Measurements from ENCODE around the gene EGFL8.

Gene EGFL8

GRCh38 chr6:32123681-32124080, 40.7 kb upstream of the EGFL8 start:
- no peak for TF ChIP-seq CTCF (IDR thresholded peaks at IDR 0.05)

DNA sequence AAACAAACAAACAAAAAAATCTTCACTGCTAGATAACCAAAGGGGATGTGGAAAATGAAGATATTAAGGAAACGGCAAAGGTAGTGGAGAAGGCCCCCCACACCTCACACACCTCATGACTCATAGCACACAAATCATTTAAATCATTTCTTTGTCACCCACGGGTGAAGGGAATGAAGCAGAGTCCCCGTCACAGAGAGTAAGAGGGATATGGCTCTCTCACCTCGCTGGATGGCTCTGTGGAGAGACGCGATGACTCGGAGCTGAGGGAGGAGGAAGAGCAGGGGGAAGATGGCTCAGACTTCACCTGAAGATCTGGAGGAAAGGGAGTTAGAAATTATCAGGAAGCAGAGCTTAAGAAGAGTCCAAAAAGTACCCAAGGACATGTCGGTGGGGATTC, 37.5 kb upstream of the EGFL8 start:
- no peak for TF ChIP-seq CTCF (IDR thresholded peaks at IDR 0.05)

DNA sequence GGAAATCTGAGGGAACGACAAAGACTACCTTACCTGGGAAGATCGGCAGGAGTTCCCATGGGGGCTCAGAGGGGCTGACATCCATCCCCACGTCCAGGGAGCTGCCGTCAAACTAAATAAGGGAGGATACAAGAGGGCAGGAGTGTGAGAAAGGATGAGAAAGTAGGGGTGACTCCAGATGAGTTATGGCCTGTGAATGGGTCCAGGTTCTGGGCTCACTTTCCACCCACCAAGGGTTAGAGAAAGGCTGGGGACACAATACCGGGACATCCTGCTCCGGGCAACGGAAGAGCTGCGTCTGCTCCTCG, 37.0 kb upstream of the EGFL8 start:
- no peak for TF ChIP-seq CTCF (IDR thresholded peaks at IDR 0.05)

- TF ChIP-seq CTCF (IDR thresholded peaks at IDR 0.05) = no peak
These were observed 36.4 kb upstream of the EGFL8 start, which contains the start of gene ATF6B for GRCh38 chr6:32127717-32128592. Gene ATF6B (minus strand): TSS chr6:32128246. CDS start chr6:32128207, 39 bp downstream.

GRCh38 chr6:32128751-32129296, 35.6 kb upstream of the EGFL8 start:
- no peak for TF ChIP-seq CTCF (IDR thresholded peaks at IDR 0.05)

DNA sequence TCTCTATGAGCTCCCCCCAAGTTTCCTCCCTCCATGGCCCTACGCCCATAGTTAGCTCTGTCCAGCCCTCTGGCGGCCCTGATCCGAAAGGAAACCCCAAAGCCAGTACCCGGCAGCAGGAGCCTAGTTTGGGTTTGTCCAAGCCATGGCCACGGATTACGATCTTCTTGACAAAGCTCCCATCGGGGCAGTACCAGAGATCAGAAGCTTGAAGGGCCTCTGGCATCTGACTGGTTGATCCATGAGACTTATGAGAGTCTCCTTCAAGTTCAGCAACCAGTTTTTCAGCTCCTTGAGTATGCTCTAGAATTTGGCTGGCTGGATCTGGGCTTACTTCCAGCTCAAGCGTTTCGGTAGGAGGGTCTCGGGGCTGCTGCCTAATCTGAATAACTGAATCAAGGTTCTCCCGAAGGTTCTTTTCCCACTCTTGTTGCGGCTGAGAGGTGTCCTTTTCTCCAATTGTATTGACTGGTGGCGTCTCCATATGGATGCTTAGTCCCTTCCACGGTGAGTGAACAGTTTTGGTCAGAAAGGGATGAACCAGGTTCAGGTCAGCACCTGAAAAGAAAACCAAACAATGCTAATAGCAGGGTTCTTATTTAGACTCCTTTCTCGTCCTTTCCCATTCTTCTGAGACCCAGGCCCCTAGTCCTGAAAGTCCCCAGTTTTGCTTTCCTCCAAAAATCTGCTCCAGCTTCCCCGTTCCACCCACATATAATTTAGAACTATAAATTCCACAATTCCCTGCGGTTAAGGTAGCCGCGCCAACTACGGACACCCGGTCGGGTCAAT, 34.9 kb upstream of the EGFL8 start:
- no peak for TF ChIP-seq CTCF (IDR thresholded peaks at IDR 0.05)

GRCh38 chr6:32131439-32131948, 32.9 kb upstream of the EGFL8 start:
- TF ChIP-seq CTCF (IDR thresholded peaks at IDR 0.05) = no peak

All from LNCAP (cell line).